HFFc6 (cell line): ENCODE results near the gene KIDINS220. TPM values are rescaled to one million over a fixed set of nuclear protein-coding genes. Genes with fewer than 3 reads are reported as not detected.

Experiments
- DNase-seq: peaks from one replicate; pipeline ENCODE4 v3.0.0-alpha.2; 2018
- H3K27ac Mint-ChIP-seq: 2 replicates; pipeline ENCODE4 v1.8.0; 2020; ENCODE audit warnings: mild to moderate bottlenecking, mixed read lengths
- H3K27me3 Mint-ChIP-seq: 2 replicates; pipeline ENCODE4 v1.8.0; 2021; ENCODE audit warnings: mild to moderate bottlenecking, moderate library complexity, mixed read lengths; ENCODE audit not compliant: insufficient read depth
- H3K36me3 Mint-ChIP-seq: 2 replicates; pipeline ENCODE4 v1.8.0; 2021; ENCODE audit warnings: low read depth, mixed read lengths
- H3K4me1 Mint-ChIP-seq: 2 replicates; pipeline ENCODE4 v1.8.0; 2020; ENCODE audit warnings: low read depth, mixed read lengths
- H3K4me3 Mint-ChIP-seq: 2 replicates; pipeline ENCODE4 v1.8.0; 2020; ENCODE audit warnings: mild to moderate bottlenecking, moderate library complexity, mixed read lengths
- H3K9me3 Mint-ChIP-seq: 2 replicates; pipeline ENCODE4 v1.8.0; 2020; ENCODE audit warnings: mild to moderate bottlenecking, mixed read lengths
- CTCF ChIP-seq: fragments of 200-600 bp; sonication (generic); IDR thresholded peaks from 2 replicates; pipeline ENCODE4 v1.5.0; 2021; ENCODE audit warnings: antibody characterized with exemption, mild to moderate bottlenecking
- total RNA-seq, 6 experiments: library from RNA; stranded (reverse); fragmentation: NEBNext Ultra II Directional; extraction: Animal tissue kit (Norgen Biotek cat#: 25700); gene quantifications; 2 replicates in 1 of 6; 3 replicates in 5 of 6; pipeline ENCODE4 v1.2.3, GENCODE V29; 2021

The KIDINS220 gene
- total RNA-seq, 6 experiments from 2014 or later: 34.5 to 42.2 (median 38.2) TPM

DNA sequence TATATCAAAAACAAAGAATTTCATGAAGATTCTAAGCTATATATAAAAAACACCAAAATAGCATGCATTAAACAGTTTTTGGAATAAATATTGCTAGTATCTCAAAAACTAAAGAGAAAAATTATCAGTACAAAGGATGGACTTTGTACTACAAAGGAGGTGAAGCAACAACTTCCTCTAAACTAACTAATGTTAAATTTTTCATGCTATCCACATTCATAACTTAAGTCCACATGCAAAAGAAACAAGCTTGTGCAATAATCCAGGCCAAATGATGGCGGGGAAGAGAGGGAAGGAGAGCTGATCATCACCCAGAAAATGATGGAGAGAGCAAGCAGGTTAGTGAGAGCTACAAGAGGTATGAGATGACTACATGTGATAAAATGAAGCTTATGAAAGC, 70.1 kb downstream of the KIDINS220 start:
- no peak overlapping the region for H3K4me3 Mint-ChIP-seq
- H3K36me3 Mint-ChIP-seq: peaks cover 13% of the 10 kb centered on the region
- H3K4me1 Mint-ChIP-seq: 0 out of 2 replicates have a peak, but pooled peaks cover 4% of the 10 kb centered on the region
- no peak for DNase-seq
- H3K27me3 Mint-ChIP-seq: no peaks in the 10 kb centered on the region
- no peaks in the 10 kb centered on the region for H3K9me3 Mint-ChIP-seq
- no peak overlapping the region for H3K27ac Mint-ChIP-seq
- no peak for TF ChIP-seq CTCF

DNA sequence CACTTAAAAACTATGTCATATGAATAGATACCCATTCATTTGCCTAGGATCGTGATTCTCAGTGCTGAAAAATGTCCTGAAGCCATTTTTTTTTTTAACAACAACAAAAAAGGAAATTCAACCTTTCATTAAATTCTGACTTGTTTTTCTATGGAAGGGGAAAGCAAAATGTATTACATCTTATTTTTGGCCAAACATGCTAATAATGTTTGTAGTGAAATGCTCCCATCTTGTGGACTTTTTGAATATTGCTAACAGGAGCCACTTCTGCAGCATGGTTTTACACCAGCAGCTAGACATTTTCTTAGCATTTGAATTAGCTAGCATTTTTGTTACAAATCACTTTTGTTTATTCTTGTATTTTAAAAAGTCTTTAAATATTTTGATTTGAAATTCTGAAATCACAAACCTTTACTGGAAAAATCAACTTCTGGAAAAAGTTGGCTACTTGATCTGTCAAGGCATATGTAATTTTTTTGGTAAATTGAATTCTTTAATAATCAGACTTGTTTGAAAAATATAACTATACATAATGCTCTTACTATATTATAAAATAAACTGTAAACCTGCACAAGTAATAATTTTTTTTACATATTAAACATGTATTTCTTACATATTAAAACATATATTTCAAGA, 75.8 kb downstream of the KIDINS220 start:
- peaks cover 19% of the 10 kb centered on the region for H3K4me1 Mint-ChIP-seq
- peaks cover 26% of the 10 kb centered on the region for H3K36me3 Mint-ChIP-seq
- H3K4me3 Mint-ChIP-seq: no peak overlapping the region
- H3K27me3 Mint-ChIP-seq: no peaks in the 10 kb centered on the region; the same call in 1 of the 2 replicates
- H3K9me3 Mint-ChIP-seq: peaks cover 20% of the 10 kb centered on the region
- peak; percentile 84 for TF ChIP-seq CTCF
- no peak overlapping the region for H3K27ac Mint-ChIP-seq
- DNase-seq: peak; percentile 46

DNA sequence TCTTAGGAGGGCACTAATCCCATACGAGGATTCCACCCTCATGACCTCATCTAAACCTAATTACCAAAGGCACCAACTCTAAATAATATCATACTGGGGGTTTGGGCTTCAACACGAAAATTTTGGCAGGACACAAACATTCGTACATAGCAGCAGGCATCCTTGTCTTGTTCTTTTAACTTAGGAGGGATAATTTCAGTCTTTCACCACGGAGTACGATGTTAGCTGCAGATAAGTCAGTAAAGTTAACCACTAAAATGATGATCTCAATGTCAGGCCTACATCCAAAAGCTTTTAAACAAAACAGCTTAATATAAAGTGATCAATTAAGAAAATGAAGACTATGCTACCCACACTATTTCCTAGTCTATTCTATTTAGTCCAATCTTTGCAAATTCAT, 80.7 kb downstream of the KIDINS220 start:
- Mint-ChIP-seq H3K4me1 (peaks cover 15% of the 10 kb centered on the region), H3K36me3 (peaks cover 31% of the 10 kb centered on the region), H3K27me3 (no peaks in the 10 kb centered on the region; the same call in 1 of the 2 replicates), H3K9me3 (peaks cover 25% of the 10 kb centered on the region), H3K4me3 (no peak overlapping the region), H3K27ac (no peak overlapping the region)
- no peak for TF ChIP-seq CTCF
- DNase-seq: no peak

DNA sequence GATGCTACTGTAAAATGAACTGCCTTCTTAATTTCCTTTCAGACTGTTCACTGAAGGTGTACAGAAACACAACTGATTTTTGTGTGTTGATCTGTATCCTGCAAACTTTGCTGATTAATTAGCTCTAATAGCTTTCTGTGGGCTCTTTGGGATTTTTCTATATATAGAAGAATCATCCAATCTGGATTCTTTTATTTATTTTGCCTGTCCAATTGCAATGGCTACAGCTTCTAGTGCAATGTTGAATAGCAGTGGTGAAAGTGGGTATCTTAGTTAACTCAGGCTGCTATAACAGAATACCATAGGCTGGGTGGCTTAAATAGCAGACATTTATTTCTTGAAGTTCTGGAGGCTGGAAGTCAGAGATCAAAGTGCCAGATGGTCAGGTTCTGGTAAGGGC, 81.2 kb downstream of the KIDINS220 start:
- peaks cover 25% of the 10 kb centered on the region for H3K9me3 Mint-ChIP-seq

DNA sequence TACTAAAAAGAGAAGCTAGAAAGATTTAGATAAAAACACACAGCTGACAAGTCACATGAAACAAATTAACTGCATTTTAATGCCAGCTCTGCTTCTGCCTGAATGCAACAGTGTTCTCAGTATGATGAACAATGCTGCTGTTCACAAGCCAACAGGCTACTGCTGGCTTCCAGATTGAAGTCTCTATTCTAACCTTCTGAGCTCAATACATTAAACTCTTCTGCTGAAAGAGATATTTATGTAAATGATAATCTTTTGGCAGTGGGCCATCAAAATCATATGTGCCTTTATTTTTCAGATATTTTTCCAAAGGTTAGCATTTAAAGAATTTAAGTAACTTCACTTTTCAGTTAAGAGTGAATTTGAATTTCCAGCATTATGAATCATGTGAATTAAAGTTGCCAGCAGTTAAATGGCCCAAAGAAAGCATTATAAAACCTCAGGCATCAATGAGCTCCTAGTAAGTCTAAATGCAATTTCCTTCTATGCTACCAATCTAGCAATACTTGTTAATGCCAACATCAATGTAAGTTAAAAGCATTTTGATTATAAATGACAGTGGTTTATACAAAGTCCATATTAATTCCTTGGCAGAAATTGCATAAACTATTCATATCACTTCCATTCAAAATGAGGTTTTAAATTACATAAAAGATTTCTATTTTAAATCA, 83.2 kb downstream of the KIDINS220 start:
- no peak overlapping the region for H3K27ac Mint-ChIP-seq
- no peak for DNase-seq
- peaks cover 25% of the 10 kb centered on the region for H3K4me1 Mint-ChIP-seq
- H3K27me3 Mint-ChIP-seq: no peaks in the 10 kb centered on the region; the same call in 1 of the 2 replicates
- no peak for TF ChIP-seq CTCF
- H3K36me3 Mint-ChIP-seq: peaks cover 31% of the 10 kb centered on the region
- H3K9me3 Mint-ChIP-seq: peaks cover 25% of the 10 kb centered on the region
- no peak overlapping the region for H3K4me3 Mint-ChIP-seq

More for the DNA sequence above, 81.2 kb downstream of the KIDINS220 start:
- H3K27me3 Mint-ChIP-seq: no peaks in the 10 kb centered on the region; the same call in 1 of the 2 replicates
- no peak for TF ChIP-seq CTCF
- H3K4me3 Mint-ChIP-seq: no peak overlapping the region
- peaks cover 31% of the 10 kb centered on the region for H3K36me3 Mint-ChIP-seq
- H3K4me1 Mint-ChIP-seq: peaks cover 15% of the 10 kb centered on the region
- no peak overlapping the region for H3K27ac Mint-ChIP-seq
- no peak for DNase-seq
